K562 (cell line): ENCODE data around the gene TMEM43. TPM values are rescaled to one million over a fixed set of nuclear protein-coding genes. Genes with fewer than 3 reads are reported as not detected.
A peak's percentile ranks its signal among the peaks of the same experiment; 100 is the strongest.

Experiments
- ESRRA ChIP-seq: fragments of 450-650 bp; IDR thresholded peaks from 2 replicates; pipeline ENCODE4 v1.6.1; 2014; ENCODE audit warnings: low read depth, mild to moderate bottlenecking, moderate library complexity, borderline replicate concordance
- FOXA3 ChIP-seq, 2 experiments: fragments of 450-650 bp in 1 of 2; sonication (generic) in 1 of 2; formaldehyde crosslinking; IDR thresholded peaks in 1 of 2; conservative IDR thresholded peaks in 1 of 2; 2 replicates each; pipeline versions ENCODE4 v1.4.0 to v1.8.0; 2020 to 2022; ENCODE audit warnings: mild to moderate bottlenecking in 2 of 2, missing genetic modification reagents in 1 of 2
- GATAD2A ChIP-seq: fragments of 450-650 bp; IDR thresholded peaks from 2 replicates; pipeline ENCODE4 v1.6.1; 2017
- HCFC1 ChIP-seq: IDR thresholded peaks from 2 replicates; pipeline ENCODE4 v1.6.1; 2012; ENCODE audit warnings: low read depth, low read length, improper control_type of control experiment
- HIVEP1 ChIP-seq: fragments of 250-450 bp; sonication (Bioruptor Pico); IDR thresholded peaks from 2 replicates; pipeline ENCODE4 v1.4.0; 2020; ENCODE audit warnings: mild to moderate bottlenecking
- MLX ChIP-seq, 2 experiments: fragments of 450-650 bp in 1 of 2; sonication (generic) in 1 of 2; formaldehyde crosslinking; conservative IDR thresholded peaks; 2 replicates each; pipeline versions ENCODE4 v1.4.0 to v1.8.1; 2020 to 2022; ENCODE audit warnings: mild to moderate bottlenecking in 1 of 2, missing genetic modification reagents in 1 of 2
- MXI1 ChIP-seq: IDR thresholded peaks from 2 replicates; pipeline ENCODE4 v1.6.1; 2011; ENCODE audit warnings: low read depth, mild to moderate bottlenecking, improper control_type of control experiment, low read length
- NCOA1 ChIP-seq: fragments of 450-650 bp; IDR thresholded peaks from 2 replicates; pipeline ENCODE4 v1.6.1; 2016; ENCODE audit warnings: low read depth
- PRDM10 ChIP-seq: fragments of 450-650 bp; IDR thresholded peaks from 2 replicates; pipeline ENCODE4 v1.6.1; 2018; ENCODE audit not compliant: partially characterized antibody
- ZBTB40 ChIP-seq, 2 experiments: fragments of 450-650 bp in 1 of 2; sonication (generic) in 1 of 2; formaldehyde crosslinking in 1 of 2; IDR thresholded peaks; 2 replicates each; pipeline versions ENCODE4 v1.7.1 to v1.9.0; 2016 to 2022; ENCODE audit warnings: inconsistent platforms in 1 of 2, mild to moderate bottlenecking in 1 of 2, missing genetic modification reagents in 1 of 2
- ZNF232 ChIP-seq: sonication (generic); formaldehyde crosslinking; IDR thresholded peaks from 2 replicates; pipeline ENCODE4 v1.8.0; 2022; ENCODE audit warnings: mild to moderate bottlenecking, missing genetic modification reagents
- ZNF561 ChIP-seq: fragments of 450-650 bp; formaldehyde crosslinking; conservative IDR thresholded peaks from 2 replicates; pipeline ENCODE4 v1.4.0; 2020; ENCODE audit warnings: mild to moderate bottlenecking, moderate library complexity
- polyA plus RNA-seq, 8 experiments: library from polyadenylated mRNA; depleted of rRNA in 4 of 8; stranded (reverse) in 5 of 8; unstranded in 3 of 8; fragments of >200 nt; fragmentation: Nextera tagmentation in 2 of 8; fragmentation: Illumina TruSeq in 1 of 8; extraction: Ambion mirVana in 2 of 8; extraction: Trizol in 1 of 8; gene quantifications; 2 replicates each; pipeline versions ENCODE4 v1.2.1 to v1.2.3, GENCODE V29; 2011 to 2014; ENCODE audit warnings: inconsistent platforms in 1 of 8, missing spikeins in 1 of 8
- total RNA-seq, 7 experiments: library from RNA; depleted of rRNA in 6 of 7; stranded (reverse); fragments of >200 nt in 6 of 7; fragmentation: Illumina TruSeq in 2 of 7; extraction: Trizol in 2 of 7; gene quantifications; 2 replicates each; pipeline versions ENCODE4 v1.2.1 to v1.2.3, GENCODE V29; 2011 to 2021; ENCODE audit warnings: low replicate concordance in 1 of 7

Gene TMEM43
- total and polyA plus RNA-seq, 9 of the 15 experiments (the other 6 are each of a cell fraction or from before 2014, with no cell fraction given): 16.7 to 46.1 (median 35.7) TPM

GRCh38 chr3:14125193-14126016 is 553 bp downstream of the TMEM43 start (continued):
- TF ChIP-seq ZBTB40 (IDR thresholded peaks at IDR 0.05) (peak; percentile 68), ZBTB40 (CRISPR knock-in tag; IDR thresholded peaks at IDR 0.05) (no peak), HIVEP1 (CRISPR knock-in tag) (peak; percentile 19; the same call in 1 of the 2 replicates), FOXA3 (CRISPR knock-in tag; conservative IDR thresholded peaks at IDR 0.05 in 1 of 2, IDR thresholded peaks at IDR 0.05 in 1 of 2) (0 out of 4 replicates have a peak, but pooled peaks of 1 of the 2 experiments have one; percentile 17), ESRRA (no peak), MLX (CRISPR knock-in tag; conservative IDR thresholded peaks at IDR 0.05) (0 out of 4 replicates have a peak, but pooled peaks of 1 of the 2 experiments have one; percentile 25), NCOA1 (peak; percentile 94), ZNF232 (0 out of 2 replicates have a peak, but pooled peaks have one; percentile 59), HCFC1 (0 out of 2 replicates have a peak, but pooled peaks have one; percentile 3), GATAD2A (no peak), ZNF561 (CRISPR knock-in tag) (no peak), MXI1 (no peak), PRDM10 (peak; percentile 66)
